RKO (cell line): Measurements from ENCODE around the gene SRCAP.
A peak's percentile ranks its signal among the peaks of the same experiment; 100 is the strongest.
"Not testable (repeated sequence)": the region's sequence is repeated elsewhere in the genome, so short reads cannot be mapped to it uniquely, and the experiment has no call there.

Experiments used
- DNase-seq: peaks from one replicate; pipeline ENCODE4 v3.0.0-alpha.2; 2016; ENCODE audit warnings: low spot score

Gene SRCAP

DNA sequence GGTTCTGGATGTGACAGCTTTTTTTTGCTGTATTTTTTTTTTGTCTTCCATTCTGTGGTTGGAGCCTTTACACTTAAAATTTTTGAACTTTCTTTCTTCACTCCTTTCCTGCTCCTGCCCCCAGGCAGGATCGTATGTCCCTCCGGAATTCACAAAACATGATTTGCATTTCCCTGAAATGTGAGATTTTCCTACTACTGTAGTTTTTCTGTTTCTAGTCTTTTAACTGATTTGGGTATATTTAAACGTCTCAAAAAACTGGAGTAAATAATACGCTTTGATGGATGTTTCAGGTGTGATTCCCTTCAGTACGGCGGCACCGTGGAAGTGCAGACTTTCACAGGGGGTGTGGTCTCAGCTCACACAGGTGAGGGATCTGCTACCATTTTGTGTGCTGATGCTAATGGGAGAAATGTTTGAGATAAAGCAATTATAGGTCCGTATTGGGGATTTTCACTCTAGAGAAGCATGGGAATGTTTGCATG lies 686 bp downstream of the SRCAP start:
- DNase-seq: no peak

DNA sequence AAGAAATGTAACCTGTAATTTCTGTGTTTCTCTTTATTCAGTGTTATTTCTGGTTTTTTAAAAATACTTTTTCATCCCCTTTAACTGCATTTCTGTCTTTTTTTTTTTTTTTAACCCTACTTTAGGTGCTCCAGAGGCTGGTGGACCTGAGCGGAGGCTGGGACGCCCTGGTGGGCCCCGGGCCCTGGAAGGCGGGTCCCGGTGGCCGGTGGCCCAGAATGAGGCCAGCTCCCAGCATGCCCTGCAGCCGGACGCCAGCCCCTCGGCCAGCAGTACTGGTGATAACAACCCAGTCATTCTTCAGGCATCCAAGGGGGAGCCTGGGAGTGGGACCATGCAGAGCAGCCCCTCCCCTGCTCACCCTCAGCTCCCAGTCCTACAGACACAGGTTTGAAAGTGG lies 1.5 kb downstream of the SRCAP start:
- DNase-seq: no peak

DNA sequence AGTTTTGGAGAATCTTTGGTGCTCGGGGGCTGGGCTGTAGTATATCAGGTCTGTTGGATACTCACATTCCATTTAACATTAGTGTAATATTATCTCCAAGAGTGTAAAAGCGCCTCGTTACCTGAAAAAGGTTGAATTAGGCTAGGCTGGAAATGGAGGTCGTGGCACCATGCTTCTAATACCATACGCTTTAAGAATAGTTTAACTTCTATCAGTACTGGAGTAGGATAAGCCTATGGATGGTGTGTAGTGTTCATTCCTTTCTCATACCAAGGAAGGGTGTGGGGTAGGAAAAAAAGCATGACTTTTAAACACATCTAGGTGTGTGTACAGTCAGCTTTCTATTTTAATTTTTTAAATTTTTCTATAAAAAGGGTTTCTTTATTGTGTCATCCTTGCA lies 2.0 kb downstream of the SRCAP start:
- no peak for DNase-seq

DNA sequence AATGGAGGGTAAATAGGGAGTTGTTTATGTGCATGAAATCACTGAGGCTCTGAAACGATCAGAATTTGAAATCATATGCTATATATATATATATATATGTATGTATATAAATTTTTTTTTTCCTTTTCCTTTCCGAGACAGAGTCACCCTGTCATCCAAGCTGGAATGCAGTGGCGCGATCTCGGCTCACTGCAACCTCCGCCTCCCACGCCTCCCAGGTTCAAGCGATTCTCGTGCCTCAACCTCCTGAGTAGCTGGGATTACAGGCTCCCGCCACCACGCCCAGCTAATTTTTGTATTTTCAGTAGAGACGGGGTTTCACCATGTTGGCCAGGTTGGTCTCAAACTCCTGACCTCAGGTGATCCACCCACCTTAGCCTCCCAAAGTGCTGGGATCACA lies 4.1 kb downstream of the SRCAP start:
- not testable (repeated sequence) for DNase-seq

DNA sequence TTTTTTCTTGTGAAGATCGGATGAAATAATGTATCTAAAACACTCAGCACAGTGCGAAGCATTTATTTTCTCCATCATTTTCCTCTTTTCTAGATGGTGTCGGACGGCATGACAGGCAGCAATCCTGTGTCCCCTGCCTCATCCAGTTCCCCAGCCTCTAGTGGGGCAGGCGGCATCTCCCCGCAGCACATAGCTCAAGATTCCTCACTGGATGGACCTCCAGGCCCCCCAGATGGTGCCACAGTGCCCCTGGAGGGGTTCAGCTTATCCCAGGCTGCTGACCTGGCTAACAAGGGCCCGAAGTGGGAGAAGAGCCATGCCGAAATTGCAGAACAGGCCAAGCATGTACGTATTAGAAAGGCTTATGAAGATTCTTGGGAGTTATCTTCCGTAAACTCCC lies 5.0 kb downstream of the SRCAP start:
- DNase-seq: no peak

DNA sequence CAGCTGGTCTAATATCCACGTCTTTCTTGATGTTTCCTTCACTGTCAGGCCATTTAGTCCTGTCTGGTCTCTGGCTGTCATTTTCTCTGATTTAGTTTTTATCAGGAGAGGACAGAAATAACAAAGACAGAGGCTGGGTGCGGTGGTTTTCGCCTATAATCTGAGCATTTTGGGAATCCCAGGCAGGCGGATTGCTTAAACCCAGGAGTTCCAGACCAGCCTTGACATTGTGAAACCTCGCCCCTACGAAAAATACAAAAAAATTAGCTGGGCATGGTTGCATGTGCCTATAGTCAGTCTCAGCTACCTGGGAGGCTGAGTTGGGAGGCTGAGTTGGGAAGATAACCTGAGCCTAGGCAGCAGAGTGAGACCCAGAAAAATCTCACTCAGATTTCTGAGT lies 7.1 kb downstream of the SRCAP start:
- no peak for DNase-seq

DNA sequence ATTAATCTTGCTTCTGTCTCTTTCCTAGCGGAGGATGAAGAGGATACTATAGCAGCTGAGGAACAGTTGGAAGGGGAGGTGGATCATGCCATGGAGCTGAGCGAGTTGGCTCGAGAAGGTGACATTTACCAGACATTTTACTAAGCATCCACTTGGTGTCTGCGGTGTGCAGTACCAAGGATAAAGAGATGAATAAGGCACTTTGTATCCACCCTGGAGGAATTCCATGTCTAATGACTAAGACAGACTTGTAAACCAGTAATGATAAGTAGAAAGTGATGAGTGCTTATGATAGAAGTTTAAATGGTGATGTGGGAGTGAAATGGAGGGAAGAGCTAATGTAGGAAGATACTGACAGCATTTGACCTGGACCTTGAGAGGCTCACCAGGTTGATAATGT lies 12.0 kb downstream of the SRCAP start:
- peak; percentile 26 for DNase-seq

DNA sequence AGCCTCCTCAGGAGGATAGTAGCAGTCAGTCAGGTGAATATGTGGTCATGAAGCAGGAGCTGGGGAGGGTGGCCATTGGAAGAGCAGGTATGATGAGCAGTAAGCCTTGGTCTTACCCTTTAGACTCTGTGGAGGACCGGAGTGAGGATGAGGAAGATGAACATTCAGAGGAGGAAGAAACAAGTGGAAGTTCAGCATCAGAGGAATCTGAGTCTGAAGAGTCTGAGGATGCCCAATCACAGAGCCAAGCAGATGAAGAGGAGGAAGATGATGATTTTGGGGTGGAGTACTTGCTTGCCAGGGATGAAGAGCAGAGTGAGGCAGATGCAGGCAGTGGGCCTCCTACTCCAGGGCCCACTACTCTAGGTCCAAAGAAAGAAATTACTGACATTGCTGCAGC lies 12.7 kb downstream of the SRCAP start:
- DNase-seq: no peak

DNA sequence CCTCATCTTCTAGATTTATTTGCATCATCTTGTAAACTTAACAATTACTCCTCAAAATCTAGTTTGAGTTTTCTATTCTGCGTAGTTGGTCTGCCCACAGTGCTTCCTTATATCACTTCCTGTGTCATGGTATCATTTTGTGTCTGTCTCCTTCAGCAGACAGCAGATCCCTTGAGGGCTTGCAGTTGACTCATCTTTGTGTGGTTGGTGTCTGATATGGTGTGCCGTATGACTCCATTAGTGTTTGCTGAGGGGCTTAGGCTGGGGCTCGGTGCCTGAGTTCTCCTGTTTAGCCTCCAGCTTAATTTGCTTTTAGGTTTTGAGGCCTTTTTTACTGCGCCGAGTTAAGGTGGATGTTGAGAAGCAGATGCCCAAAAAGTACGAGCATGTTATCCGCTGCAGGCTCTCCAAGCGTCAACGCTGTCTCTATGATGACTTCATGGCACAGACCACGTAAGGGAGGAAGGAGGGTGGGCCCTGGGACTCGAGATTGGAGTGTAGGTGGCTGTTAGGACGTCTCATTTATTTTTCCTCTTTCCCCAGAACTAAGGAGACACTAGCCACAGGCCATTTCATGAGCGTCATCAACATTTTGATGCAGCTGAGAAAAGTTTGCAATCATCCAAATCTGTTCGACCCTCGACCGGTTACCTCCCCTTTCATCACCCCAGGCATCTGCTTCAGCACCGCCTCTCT lies 16.9 kb downstream of the SRCAP start:
- DNase-seq: no peak

DNA sequence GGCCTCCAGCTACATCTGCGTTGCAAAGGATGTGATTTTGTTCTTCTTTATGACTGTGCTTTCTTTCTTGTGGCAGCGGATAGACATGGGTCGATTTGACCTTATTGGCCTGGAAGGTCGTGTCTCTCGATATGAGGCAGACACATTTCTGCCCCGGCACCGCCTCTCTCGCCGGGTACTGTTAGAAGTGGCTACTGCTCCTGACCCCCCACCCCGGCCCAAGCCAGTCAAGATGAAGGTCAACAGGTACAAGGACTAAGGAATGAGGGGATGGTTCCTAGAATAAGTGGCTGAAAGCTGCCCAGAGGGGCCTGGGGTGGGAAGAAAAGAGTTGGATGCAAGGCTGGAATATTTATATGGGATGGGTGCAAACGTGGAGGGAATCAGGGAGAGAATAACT lies 21.1 kb downstream of the SRCAP start:
- DNase-seq: no peak

DNA sequence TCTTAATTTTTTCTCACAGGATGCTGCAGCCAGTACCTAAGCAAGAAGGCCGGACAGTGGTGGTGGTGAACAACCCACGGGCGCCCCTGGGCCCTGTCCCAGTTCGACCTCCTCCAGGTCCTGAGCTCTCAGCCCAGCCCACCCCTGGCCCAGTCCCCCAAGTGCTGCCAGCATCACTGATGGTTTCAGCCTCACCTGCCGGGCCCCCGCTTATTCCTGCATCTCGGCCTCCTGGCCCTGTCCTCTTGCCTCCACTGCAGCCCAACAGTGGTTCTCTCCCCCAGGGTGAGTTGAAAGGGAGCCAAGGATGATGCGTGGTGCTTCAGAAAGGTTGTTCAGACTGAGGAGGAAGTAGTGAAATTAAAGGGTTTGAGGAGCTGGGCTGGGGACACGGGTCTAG lies 21.7 kb downstream of the SRCAP start:
- DNase-seq: no peak

DNA sequence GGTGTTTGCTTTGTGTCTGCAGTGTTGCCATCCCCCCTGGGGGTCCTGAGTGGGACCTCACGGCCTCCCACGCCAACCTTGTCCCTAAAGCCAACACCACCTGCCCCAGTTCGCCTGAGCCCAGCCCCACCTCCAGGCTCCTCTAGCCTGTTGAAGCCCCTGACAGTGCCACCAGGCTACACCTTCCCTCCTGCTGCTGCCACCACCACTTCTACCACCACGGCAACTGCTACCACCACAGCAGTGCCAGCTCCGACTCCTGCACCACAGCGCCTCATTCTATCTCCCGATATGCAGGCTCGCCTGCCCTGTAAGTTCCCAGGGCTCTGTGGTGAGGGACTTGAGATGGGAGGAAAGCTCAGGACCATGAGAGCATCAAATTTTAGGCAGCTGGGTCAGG lies 22.2 kb downstream of the SRCAP start:
- DNase-seq: no peak

DNA sequence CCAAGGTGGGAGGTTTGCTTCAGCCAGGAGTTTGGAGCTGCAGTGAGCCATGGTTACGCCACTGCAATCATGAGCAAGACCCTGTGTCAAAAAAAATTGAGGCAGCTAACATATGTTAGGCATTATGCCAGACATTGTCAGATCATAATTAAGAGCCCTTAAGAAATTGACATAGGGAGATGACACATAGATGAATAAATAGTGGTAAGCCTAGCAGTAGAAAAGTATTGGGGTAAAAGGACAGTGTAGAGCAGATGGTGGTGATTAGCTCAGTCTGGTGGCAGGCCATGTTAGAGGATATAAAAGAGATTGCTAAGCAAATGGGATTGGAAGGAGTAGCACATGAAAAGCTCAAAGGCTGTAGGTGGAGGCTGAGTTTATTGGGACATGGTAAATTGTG lies 22.6 kb downstream of the SRCAP start:
- DNase-seq: peak; percentile 79

DNA sequence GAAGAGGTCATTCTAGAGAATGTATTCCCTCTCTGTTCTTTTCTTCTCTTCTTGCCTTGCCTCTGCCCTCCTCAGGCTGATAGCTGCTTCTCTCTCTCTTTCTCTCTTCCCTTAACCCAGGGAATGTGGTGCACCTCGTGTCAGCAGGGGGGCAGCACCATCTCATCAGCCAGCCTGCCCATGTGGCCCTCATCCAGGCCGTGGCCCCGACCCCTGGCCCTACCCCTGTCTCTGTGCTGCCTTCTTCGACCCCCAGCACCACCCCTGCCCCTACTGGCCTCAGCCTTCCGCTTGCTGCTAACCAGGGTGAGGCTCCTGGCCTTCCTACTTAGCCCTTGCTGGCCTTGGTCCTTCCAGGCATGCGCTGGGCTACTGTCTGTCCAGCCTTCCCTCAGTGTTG lies 23.5 kb downstream of the SRCAP start:
- DNase-seq: no peak

DNA sequence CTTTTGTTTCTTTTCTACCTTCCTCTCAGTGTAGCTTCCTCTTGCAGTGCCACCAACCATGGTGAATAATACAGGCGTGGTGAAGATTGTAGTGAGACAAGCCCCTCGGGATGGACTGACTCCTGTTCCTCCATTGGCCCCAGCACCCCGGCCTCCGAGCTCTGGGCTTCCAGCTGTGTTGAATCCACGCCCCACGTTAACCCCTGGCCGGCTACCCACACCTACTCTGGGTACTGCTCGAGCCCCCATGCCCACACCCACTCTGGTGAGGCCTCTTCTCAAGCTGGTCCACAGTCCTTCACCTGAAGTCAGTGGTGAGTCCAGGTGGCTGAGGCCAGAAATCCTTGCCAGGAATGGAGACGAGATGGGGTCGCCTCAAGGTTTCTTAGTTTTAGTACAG lies 23.9 kb downstream of the SRCAP start:
- DNase-seq: no peak

DNA sequence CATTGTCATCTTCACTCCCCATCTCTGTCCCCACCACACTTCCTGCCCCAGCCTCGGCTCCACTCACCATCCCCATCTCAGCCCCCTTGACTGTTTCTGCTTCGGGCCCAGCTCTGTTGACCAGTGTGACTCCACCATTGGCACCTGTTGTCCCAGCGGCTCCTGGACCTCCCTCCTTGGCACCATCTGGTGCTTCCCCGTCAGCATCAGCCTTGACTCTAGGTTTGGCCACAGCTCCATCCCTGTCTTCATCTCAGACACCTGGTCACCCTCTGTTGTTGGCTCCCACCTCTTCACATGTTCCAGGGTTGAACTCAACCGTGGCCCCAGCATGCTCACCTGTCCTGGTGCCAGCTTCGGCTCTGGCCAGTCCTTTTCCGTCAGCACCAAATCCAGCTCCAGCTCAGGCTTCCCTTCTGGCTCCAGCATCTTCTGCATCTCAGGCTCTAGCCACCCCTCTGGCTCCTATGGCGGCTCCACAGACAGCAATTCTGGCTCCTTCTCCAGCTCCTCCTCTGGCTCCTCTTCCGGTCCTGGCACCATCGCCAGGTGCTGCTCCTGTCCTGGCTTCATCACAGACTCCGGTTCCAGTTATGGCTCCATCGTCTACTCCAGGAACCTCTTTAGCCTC lies 24.9 kb downstream of the SRCAP start:
- no peak for DNase-seq

DNA sequence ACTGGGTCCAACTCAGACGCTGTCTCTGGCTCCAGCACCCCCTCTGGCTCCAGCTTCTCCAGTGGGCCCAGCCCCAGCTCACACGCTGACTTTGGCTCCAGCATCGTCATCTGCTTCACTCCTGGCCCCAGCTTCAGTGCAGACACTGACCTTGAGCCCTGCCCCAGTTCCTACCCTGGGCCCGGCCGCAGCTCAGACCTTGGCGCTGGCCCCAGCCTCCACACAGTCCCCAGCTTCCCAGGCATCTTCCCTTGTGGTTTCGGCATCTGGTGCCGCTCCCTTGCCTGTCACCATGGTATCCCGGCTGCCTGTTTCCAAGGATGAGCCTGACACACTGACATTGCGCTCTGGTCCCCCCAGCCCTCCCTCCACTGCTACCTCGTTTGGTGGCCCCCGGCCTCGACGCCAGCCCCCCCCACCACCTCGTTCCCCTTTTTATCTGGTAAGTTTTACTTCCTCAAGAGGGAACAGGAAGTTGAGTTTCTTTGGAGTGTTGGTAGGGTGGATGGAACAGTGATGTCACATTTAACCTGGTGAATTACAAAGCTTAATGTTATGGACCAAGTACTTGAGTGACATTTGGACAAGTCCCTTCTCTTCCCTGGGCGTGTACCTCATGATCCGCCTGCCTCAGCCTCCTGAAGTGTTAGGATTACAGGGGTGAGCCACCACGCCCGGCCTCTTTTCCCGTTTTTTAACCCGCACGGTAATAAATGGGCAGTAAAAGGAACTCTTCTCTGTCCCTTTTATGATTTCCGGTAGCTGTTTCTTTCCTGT lies 25.9 kb downstream of the SRCAP start:
- no peak for DNase-seq

DNA sequence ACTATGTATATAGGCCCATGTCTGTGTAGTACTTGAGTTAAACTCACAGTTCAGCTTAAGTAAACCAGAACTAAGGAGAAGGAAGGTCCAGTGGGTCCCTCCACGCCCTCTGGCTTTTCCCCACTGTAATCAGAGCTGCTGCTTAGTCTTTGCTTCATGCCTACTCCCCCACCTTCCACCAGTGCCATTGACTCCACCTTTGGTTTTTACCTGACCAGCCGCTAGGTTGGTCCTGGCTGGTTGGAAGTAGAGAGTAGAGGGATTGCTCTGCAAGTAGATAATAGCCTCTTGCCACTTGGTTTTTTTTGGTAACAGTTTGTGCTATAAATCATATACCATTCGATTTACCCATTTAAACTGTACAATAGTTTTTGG lies 26.4 kb downstream of the SRCAP start:
- DNase-seq: no peak

DNA sequence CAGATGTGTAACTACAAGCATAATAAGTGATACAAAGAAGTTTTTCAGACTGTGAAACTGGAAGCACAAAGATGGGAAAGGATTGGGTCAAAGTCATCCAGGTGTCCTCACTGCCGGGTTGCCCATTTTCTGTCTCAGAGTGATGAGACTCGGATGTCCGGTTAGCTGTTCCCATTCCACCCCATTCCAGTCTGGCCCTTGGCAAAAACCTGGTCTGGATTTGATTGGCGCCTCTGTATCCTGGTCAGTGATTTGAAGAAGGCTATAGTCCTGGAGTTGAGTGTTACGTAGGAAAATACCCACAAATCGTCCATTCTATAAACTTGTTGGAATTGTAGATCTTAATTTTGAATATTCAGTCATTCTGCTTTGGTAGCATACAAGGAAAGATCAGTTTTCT lies 29.4 kb downstream of the SRCAP start:
- DNase-seq: no peak

DNA sequence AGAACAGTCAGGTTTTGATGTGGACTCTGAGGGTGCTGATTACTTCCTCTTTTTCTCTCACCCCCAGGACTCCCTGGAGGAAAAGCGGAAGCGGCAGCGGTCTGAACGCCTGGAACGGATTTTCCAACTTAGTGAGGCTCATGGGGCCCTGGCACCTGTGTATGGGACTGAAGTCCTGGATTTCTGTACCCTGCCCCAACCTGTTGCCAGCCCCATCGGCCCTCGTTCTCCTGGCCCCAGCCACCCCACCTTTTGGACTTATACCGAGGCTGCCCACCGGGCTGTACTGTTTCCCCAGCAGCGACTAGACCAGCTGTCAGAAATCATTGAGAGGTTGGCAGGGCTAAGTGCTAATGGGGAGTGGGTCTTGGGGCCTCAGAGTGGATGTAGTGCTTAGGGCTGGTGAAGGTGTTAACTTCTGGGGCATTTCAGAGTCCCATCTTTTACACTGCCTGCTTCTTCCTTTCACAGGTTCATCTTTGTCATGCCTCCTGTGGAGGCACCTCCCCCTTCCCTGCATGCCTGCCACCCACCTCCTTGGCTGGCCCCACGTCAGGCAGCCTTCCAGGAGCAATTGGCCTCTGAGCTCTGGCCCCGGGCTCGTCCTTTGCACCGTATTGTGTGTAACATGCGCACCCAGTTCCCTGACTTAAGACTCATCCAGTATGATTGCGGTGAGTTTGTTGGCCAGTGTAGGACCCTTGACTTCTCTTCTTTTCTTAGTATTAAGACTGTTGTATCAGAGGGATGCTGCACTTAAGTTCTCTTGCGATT lies 30.1 kb downstream of the SRCAP start:
- DNase-seq: no peak

DNA sequence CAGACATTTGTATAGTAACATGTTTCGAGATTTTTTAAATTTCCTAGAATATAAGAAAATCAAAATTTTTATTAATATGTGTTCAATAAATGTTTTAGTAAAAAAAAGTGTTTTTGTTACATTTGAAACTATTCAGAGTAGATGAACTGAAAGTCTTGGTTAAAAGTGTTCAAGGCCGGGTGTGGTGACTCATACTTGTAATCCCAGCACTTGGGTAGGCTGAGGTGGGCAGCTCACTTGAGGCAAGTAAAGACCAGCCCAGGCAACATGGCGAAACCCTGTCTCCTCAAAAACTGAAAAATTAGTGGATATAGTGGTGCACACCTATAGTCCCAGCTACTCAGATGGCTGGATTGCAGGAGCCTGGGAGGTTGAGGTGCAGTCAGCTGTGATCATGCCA lies 32.4 kb downstream of the SRCAP start:
- DNase-seq: no peak

DNA sequence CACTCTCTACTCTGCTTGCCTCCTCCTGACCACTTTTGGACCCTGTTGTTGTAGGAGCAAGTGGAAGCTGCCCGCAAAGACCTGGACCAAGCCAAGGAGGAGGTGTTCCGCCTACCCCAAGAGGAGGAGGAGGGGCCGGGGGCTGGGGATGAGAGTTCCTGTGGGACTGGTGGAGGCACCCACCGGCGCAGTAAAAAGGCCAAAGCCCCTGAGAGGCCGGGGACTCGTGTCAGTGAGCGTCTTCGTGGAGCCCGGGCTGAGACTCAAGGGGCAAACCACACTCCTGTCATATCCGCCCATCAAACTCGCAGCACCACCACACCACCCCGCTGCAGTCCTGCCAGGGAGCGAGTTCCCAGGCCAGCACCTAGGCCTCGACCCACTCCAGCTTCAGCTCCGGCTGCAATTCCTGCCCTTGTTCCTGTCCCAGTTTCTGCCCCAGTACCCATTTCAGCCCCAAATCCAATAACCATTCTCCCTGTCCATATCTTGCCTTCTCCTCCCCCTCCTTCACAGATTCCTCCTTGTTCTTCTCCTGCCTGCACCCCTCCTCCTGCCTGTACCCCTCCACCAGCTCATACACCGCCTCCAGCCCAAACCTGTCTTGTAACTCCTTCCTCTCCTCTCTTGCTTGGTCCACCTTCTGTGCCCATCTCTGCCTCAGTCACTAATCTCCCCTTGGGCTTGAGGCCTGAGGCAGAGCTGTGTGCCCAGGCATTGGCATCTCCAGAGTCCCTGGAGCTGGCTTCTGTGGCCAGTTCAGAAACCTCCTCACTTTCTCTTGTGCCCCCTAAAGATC lies 38.2 kb downstream of the SRCAP start:
- no peak for DNase-seq
